Fibroblast of lung (primary cell): ENCODE results near the gene ROCK1. TPM values are rescaled to one million over a fixed set of nuclear protein-coding genes. Genes with fewer than 3 reads are reported as not detected.

Source experiments
- DNase-seq, 2 donors: peaks; one replicate each; pipeline versions ENCODE4 v3.0.0 to v3.0.0-alpha.2; 2010; ENCODE audit warnings: low read depth in 2 of 2
- H2AFZ ChIP-seq: 2 replicates; pipeline ENCODE4 v1.5.1; 2012; ENCODE audit warnings: low read length, control low read depth, inconsistent platforms
- H3K27ac ChIP-seq: 2 replicates; pipeline ENCODE4 v1.5.1; 2011; ENCODE audit warnings: low read length, control low read depth; ENCODE audit not compliant: insufficient read depth
- H3K27me3 ChIP-seq: 2 replicates; pipeline ENCODE4 v1.5.1; 2011; ENCODE audit warnings: mild to moderate bottlenecking, low read length; ENCODE audit not compliant: control insufficient read depth, insufficient read depth
- H3K36me3 ChIP-seq: 2 replicates; pipeline ENCODE4 v1.5.1; 2011; ENCODE audit warnings: low read length; ENCODE audit not compliant: control insufficient read depth, insufficient read depth
- H3K4me1 ChIP-seq: 2 replicates; pipeline ENCODE4 v1.5.1; 2011; ENCODE audit warnings: low read length; ENCODE audit not compliant: control insufficient read depth, insufficient read depth; ENCODE audit errors: extremely low read depth
- H3K4me2 ChIP-seq: 2 replicates; pipeline ENCODE4 v1.5.1; 2011; ENCODE audit warnings: low read length, control low read depth; ENCODE audit not compliant: insufficient read depth; ENCODE audit errors: extremely low read depth
- H3K4me3 ChIP-seq, 4 experiments: fragments of 200-600 bp in 1 of 4; sonication (generic) in 1 of 4; replicated peaks in 1 of 4; 2 replicates each; pipeline ENCODE4 v1.5.1; 2011 to 2016; ENCODE audit warnings: low read length in 4 of 4, low read depth in 3 of 4, mild to moderate bottlenecking in 3 of 4, control low read depth in 2 of 4, inconsistent platforms in 1 of 4, mixed read lengths in 1 of 4; ENCODE audit not compliant: insufficient read depth in 1 of 4; ENCODE audit errors: control extremely low read depth in 1 of 4
- H3K79me2 ChIP-seq: 2 replicates; pipeline ENCODE4 v1.5.1; 2012; ENCODE audit warnings: mild to moderate bottlenecking, low read length, inconsistent platforms; ENCODE audit not compliant: control insufficient read depth, insufficient read depth
- H3K9ac ChIP-seq: 2 replicates; pipeline ENCODE4 v1.5.1; 2011; ENCODE audit warnings: mild to moderate bottlenecking, low read length, control low read depth; ENCODE audit not compliant: insufficient read depth
- H3K9me3 ChIP-seq: 2 replicates; pipeline ENCODE4 v1.5.1; 2012; ENCODE audit warnings: low read depth, low read length; ENCODE audit not compliant: control insufficient read depth, insufficient read depth
- H4K20me1 ChIP-seq: 2 replicates; pipeline ENCODE4 v1.5.1; 2011; ENCODE audit warnings: low read length; ENCODE audit not compliant: control insufficient read depth, insufficient read depth; ENCODE audit errors: extremely low read depth
- CTCF ChIP-seq, 2 donors: IDR thresholded peaks in 1 of 2; conservative IDR thresholded peaks in 1 of 2; 1 replicate in 1 of 2; 2 replicates in 1 of 2; pipeline ENCODE4 v1.5.1; 2011 to 2012; ENCODE audit warnings: low read length in 2 of 2, control low read depth in 1 of 2, inconsistent platforms in 1 of 2, low read depth in 1 of 2, mild to moderate bottlenecking in 1 of 2
- EZH2 ChIP-seq: IDR thresholded peaks from 2 replicates; pipeline ENCODE4 v1.5.1; 2012; ENCODE audit warnings: low read length, control low read depth, mild to moderate bottlenecking; ENCODE audit errors: missing control alignments
- polyA plus RNA-seq, 2 donors: library from polyadenylated mRNA; depleted of rRNA in 1 of 2; stranded (reverse) in 1 of 2; unstranded in 1 of 2; fragments of >200 nt; gene quantifications; 2 replicates each; pipeline ENCODE4 v1.2.1, GENCODE V29; 2011 to 2012; ENCODE audit warnings: missing spikeins in 1 of 2
- total RNA-seq: library from RNA; depleted of rRNA; stranded (reverse); fragments of >200 nt; gene quantifications from 2 replicates; pipeline ENCODE4 v1.2.1, GENCODE V29; 2014

ROCK1 gene
- total and polyA plus RNA-seq, 2 donors (not counting 1 experiment from before 2014, with no cell fraction given) = 33.2 to 55.2 TPM

GRCh38 chr18:21093133-21093532 is 18.5 kb downstream of the ROCK1 start:
- H3K4me3 ChIP-seq = no peak overlapping the region
- H3K36me3 ChIP-seq = no peaks in the 10 kb centered on the region
- no peak for DNase-seq
- H3K4me1 ChIP-seq = no peaks in the 10 kb centered on the region
- no peak for TF ChIP-seq EZH2
- H3K27ac ChIP-seq = no peak overlapping the region
- no peaks in the 10 kb centered on the region for H3K9me3 ChIP-seq
- no peak overlapping the region for H3K4me2 ChIP-seq
- peaks cover 95% of the 10 kb centered on the region for H3K79me2 ChIP-seq
- H3K9ac ChIP-seq = no peak overlapping the region
- no peaks in the 10 kb centered on the region for H3K27me3 ChIP-seq
- no peak overlapping the region for H2AFZ ChIP-seq
- peaks cover 2% of the 10 kb centered on the region for H4K20me1 ChIP-seq

- DNase-seq = no peak
- TF ChIP-seq EZH2 = no peak
- no peak for TF ChIP-seq CTCF (conservative IDR thresholded peaks at IDR 0.05 in 1 of 2, IDR thresholded peaks at IDR 0.05 in 1 of 2; ENCODE audit: low read depth in 1 of 2, low read length in 2 of 2)
- H3K36me3 ChIP-seq = no peaks in the 10 kb centered on the region
- no peak overlapping the region for H3K27ac ChIP-seq
- H3K27me3 ChIP-seq = no peaks in the 10 kb centered on the region
- no peak overlapping the region for H3K4me2 ChIP-seq
- no peaks in the 10 kb centered on the region for H3K4me1 ChIP-seq
- no peak overlapping the region for H2AFZ ChIP-seq
- peaks cover 92% of the 10 kb centered on the region for H3K79me2 ChIP-seq
- peaks cover 3% of the 10 kb centered on the region for H4K20me1 ChIP-seq
- no peaks in the 10 kb centered on the region for H3K9me3 ChIP-seq
- H3K9ac ChIP-seq = no peak overlapping the region
- H3K4me3 ChIP-seq = no peak overlapping the region
Measured at GRCh38 chr18:21090680-21091079, 20.9 kb downstream of the ROCK1 start.

GRCh38 chr18:21085579-21086166 is 25.9 kb downstream of the ROCK1 start:
- Histone ChIP-seq H3K4me3 (no peak overlapping the region), H3K79me2 (peaks cover 95% of the 10 kb centered on the region), H3K9me3 (no peaks in the 10 kb centered on the region), H3K4me2 (no peak overlapping the region), H3K36me3 (no peaks in the 10 kb centered on the region), H2AFZ (no peak overlapping the region), H3K9ac (no peak overlapping the region), H4K20me1 (peaks cover 6% of the 10 kb centered on the region), H3K27ac (no peak overlapping the region), H3K4me1 (no peaks in the 10 kb centered on the region), H3K27me3 (no peaks in the 10 kb centered on the region)
- TF ChIP-seq EZH2 (no peak), CTCF (conservative IDR thresholded peaks at IDR 0.05 in 1 of 2, IDR thresholded peaks at IDR 0.05 in 1 of 2; ENCODE audit: low read depth in 1 of 2, low read length in 2 of 2) (no peak)
- peak in 1 of 2 donors; percentile 15 for DNase-seq
